Activated T-helper 9 cell treated with anti-CD3 and anti-CD28 coated beads, Interleukin-2, amount 50 U/mL, for 16 hours (primary cell): Measurements from ENCODE around the gene CBS.
"Not testable (repeated sequence)": the region's sequence is repeated elsewhere in the genome, so short reads cannot be mapped to it uniquely, and the experiment has no call there.

Source experiments
- DNase-seq: peaks from one replicate; pipeline ENCODE4 v3.0.0-alpha.2; 2020; ENCODE audit warnings: low read depth

Gene CBS

DNA sequence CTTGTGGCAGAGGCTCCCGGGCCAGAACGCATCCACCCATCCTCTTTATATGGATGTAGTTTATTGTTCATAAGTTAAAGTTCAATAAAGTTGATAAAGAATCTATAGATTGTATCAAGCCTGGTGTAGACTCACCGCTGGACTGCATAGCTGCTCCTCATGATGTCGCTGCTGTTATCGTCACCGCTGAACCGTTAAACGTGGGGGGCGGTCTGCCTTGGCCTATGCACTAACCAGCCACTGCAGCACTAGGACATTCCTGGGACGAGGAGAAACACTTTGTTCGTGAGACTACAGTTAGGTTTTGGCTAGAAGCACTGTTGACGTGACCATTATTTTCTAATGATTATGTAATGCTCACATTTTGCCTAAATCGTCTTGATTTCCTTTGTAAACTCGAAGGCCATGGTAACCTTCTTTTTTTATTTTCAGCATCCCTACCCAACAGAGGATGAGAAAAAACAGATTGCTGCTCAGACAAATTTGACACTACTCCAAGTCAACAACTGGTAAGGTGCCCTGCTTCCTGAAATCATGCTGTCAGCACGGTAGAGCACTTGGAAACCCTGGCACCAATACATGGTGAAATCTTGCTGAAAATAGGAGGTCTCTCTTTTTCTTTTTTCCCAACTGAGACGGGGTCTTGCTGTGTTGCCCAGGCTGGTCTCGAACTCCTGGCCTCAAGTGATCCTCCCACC, 51.0 kb downstream of the CBS start:
- DNase-seq = no peak

DNA sequence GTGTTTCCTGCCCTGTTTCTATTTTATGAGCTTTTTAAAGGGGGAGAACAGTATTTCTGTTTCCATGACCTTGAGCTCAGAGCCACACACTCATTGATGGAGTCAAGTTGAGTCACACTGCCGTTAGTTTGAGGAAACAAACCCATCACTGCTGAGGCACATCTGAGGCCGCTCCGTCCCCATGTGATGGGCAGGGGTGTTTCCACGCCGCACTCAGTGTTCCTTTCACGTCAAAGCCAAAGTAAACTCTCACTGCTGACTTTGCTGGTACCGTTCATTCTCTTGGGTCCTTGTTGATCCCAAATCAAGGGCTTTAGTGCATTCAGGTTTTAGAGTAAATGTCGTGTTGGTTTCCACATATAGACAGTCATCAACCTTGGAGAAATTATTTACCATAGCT, 52.5 kb downstream of the CBS start:
- DNase-seq = no peak

DNA sequence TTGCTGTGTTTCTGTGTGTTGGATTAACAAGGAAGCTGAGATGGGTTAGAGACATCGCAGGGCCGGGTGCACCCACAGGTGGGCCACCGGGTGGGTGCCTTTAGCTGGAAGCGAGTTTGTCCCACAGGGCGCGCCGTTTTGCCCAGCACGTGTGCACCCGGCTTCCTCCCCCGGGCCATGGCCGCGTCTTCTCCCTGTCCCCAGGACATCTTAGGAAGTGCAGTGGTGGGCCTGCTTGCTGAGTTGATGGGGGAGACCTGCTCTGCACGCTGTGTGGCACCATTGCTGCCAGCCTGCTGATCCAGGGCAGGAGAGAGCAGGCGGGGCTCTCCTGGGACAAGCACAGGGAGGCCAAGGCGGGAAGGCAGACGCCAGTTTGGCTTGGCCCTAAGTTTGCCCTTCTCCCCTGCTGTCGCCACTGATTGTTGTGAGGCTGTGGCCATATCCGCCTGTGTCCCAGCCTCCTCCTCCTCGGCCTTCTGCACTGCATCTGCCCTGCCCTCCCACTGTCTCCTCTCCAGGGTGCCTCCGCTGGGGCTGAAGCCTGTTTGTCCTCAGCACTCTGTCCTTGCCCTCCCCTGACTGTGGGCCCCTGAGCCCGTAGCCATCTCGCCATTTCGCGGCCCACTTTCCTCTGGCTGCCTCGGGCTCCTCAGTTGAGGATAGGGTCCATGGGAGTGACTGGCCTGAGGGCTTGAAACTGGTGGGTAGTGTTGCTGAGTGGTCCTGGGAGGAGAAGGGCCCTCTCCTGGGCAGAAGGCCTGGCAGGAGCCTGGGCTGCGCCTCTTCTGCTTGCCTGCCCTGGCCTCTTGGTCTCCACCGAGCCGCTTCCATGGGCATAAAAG, 53.7 kb downstream of the CBS start:
- no peak for DNase-seq

DNA sequence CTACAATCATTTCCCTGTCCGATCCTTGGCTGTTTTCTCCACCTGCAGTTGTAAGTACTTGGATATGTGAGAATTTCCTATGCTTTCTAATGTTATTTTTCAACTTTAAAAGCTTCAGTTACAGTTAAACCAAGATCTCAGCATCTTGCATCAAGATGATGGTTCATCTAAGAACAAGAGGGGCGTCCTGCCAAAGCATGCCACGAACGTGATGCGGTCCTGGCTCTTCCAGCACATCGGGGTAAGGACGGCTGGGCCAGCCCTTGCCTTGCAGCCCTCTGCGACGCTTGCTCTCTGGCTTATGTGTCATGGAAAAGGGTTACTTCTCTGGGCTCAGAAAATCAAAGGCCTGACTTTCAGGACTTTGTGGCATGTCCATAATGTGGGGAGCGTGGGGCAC, 54.4 kb downstream of the CBS start:
- no peak for DNase-seq

DNA sequence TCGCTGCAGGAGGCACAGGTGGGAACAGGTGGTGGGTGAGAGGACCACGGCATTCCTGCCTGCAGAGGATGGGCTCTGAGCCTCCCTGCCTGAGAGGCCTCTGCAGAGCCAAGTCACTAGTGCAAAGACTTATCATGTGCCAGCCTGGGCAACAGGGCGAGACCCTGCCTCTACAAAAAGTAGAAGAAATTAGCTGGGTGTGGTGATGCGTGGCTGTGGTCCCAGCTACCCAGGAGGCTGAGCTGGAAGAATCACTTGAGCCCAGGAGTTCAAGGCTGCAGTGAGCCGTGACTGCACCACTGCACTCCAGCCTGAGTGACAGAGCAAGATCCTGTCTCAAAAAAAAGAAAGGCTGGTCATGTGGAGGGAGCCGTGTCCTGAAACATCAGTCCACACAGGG, 54.9 kb downstream of the CBS start:
- DNase-seq = no peak

DNA sequence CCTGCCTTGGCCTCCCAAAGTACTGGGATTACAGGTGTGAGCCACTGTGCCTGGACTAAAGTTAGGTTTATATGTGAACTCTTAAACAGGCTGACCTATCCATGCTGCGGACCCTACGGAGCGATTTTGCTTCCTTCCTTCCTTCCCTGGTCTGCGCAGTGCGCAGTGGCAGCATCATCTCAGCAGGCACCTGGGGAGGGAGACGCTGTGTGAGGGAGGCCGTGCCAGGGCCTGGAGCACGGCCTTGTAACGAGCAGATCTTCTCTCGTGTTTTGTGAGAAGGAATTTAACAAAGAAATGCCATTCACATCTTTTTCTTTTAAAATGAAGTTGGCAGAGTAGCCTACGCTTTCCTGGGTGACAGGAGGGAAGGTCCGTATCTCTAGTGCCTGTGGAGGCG, 55.5 kb downstream of the CBS start:
- no peak for DNase-seq

GRCh38 chr21:43018519-43018918, 57.1 kb downstream of the CBS start:
- no peak for DNase-seq

DNA sequence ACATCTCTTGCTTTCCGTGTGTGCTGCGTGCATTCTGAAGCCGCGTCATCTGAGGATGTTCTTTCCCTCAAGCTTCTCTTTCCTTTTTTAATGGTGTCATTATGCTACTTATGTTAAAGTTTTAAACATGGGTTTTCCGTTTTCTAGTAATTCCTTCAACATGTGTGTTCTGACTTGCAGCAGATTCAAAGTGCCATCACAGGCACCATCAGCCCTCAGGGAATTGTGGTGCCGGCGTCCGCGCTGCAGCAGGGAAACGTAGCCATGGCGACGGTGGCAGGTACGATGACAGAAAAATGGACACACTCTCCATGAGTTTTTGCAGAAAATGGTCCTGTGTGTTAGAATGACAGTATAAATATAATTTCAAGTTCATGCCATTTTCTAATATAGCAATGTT, 58.9 kb downstream of the CBS start:
- no peak for DNase-seq

DNA sequence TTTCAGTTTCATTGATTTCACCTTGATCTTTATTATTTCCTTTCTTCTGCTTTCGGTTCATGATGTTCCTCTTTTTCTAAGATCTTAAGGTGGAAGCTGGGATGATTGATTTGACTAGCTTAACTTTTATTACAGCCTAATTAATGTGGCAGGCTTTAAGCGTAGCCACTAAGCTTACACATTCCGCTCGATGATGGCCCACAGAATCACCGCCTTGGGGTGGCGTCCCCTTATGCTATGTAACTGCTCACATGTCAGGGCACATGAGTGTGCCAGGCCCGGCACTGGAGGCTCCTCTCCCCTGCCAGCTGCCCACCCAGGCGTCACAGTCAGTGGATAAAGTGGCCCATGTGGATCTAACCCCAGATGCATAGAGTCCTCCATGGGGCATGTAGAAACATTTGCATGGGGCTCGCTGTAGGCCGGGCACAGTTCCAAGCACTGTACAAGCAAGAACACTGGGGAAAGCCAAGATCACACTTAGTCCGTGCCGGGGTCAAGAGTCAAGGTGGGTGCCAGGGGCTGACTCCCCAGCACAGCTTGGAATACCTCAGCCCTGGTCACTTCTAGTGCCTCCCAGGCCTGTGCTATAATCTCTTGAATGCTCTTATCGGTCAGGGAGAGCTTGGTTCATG, 59.6 kb downstream of the CBS start:
- DNase-seq = no peak

- no peak for DNase-seq
These were observed 63.0 kb downstream of the CBS start for GRCh38 chr21:43012596-43012995.

- DNase-seq = no peak
These were observed 68.8 kb downstream of the CBS start for GRCh38 chr21:43006874-43007208.

DNA sequence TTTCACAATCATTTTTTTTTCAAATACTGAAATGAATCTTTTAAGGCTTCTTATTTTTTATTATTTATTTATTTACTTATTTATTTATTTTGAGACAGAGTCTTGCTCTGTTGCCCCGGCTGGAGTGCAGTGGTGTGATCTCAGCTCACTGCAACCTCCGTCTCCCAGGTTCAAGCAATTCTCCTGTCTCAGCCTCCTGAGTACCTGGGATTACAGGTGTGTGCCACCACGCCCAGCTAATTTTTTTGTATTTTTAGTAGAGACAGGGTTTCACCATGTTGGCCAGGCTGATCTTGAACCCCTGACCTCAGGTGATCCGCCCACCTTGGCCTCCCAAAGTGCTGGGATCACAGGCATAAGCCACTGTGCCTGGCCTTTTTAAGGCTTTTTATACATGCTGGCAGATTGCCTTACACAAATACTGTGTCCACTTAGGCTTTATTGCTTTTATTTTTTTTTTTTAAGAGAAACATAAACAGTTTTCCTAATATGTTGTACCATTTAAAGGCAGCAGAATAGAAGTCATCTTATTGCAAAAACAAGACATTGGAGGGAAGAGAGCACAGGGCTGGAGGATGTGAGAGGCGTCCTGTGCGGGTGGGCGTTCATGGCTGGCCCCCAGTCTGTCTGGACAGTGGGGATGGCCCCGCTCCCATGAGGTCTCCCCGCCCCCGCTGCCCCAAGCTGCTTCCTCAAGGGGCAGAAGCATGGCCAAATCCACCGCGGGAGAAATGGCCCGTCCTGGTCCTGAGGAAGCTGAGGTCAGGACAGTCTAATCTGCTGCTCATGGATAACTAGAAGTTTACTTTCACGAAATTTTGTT, 69.4 kb downstream of the CBS start:
- not testable (repeated sequence) for DNase-seq

GRCh38 chr21:43005635-43006034, 70.0 kb downstream of the CBS start:
- no peak for DNase-seq

DNA sequence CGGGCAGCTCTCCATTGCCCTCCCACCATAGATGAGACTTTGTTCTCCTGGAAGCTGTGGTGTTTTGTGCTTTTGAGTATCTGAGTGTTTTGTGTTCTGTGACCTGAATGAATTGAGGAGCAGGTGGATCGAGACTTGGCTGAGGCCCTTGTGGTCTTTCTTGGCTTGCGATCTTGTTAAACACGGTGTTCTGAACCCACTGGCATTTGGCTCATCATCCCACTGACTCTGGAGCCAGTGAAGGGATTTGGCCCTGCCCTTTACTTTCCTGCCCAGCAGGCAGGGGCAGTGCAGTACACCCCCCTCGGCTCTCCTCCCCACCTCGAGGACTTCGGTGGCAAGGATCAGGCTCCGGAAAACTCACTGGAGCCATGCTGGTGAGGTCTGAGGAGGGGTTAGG, 70.7 kb downstream of the CBS start:
- DNase-seq = no peak
